Measurements from ENCODE around the gene OR14J1.

DNA sequence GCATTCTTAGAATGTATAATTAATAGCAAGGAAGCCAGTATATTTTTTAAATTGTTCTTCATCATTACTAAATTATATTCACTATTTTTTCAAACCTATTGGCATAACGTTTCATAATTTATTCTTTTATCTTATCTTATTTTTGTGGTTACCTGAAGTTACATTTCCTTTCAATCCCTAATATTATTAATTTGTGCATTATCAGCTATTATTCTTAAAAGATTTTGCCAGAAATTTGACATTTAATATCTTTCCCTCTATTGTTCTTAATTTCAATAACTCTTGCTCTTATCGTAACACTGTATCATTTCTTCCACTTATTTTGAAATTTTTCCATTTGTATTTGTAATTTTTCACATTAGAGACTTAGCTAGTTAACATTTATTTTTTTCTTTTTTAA, 18.4 kb downstream of the OR14J1 start:
- TF ChIP-seq CTCF (IDR thresholded peaks at IDR 0.05; ENCODE audit: low read depth, low read length) = no peak
- TF ChIP-seq POLR2A (IDR thresholded peaks at IDR 0.05; ENCODE audit: extremely low read depth, insufficient read length) = no peak
- TF ChIP-seq, protein P1, sequence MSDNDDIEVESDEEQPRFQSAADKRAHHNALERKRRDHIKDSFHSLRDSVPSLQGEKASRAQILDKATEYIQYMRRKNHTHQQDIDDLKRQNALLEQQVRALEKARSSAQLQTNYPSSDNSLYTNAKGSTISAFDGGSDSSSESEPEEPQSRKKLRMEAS (IDR thresholded peaks at IDR 0.05; ENCODE audit: low read depth, low read length) = no peak
